ENCODE measurements around the gene NTN1.

DNA sequence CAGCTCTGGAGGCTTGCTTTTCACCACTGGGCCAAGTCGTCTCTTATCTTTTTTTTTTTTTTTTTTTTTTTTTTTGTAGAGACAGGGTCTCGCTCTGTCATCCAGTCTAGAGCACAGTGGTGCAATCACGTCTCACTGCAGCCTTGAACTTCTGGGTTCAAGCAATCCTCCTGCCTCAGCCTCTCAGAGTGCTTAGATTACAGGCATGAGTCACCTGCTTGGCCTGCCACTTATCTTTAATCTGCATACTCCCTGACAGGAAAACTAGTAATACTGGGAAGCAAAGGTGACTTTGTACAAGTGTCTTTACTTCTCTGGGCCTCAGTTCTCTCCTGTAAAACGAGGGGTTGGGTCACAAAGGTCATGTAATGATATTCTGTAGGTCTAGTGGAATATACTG, 15.0 kb downstream of the NTN1 start:
- TF ChIP-seq CTCF (IDR thresholded peaks at IDR 0.05) (no peak), EP300 (IDR thresholded peaks at IDR 0.05) (no peak), POLR2A (IDR thresholded peaks at IDR 0.05) (no peak), POLR2AphosphoS5 (IDR thresholded peaks at IDR 0.05) (no peak)

Data from gastroesophageal sphincter (tissue), 3 donors.